ENCODE data around the gene NAA20.

GRCh38 chr20:19986419-19986818, 30.7 kb upstream of the NAA20 start:
- TF ChIP-seq EZH2 (IDR thresholded peaks at IDR 0.05; ENCODE audit: low read length, unreplicated experiment) (no peak), EZH2phosphoT487 (IDR thresholded peaks at IDR 0.05; ENCODE audit: borderline replicate concordance, low read length) (no peak)
- TF ChIP-seq, protein P1, sequence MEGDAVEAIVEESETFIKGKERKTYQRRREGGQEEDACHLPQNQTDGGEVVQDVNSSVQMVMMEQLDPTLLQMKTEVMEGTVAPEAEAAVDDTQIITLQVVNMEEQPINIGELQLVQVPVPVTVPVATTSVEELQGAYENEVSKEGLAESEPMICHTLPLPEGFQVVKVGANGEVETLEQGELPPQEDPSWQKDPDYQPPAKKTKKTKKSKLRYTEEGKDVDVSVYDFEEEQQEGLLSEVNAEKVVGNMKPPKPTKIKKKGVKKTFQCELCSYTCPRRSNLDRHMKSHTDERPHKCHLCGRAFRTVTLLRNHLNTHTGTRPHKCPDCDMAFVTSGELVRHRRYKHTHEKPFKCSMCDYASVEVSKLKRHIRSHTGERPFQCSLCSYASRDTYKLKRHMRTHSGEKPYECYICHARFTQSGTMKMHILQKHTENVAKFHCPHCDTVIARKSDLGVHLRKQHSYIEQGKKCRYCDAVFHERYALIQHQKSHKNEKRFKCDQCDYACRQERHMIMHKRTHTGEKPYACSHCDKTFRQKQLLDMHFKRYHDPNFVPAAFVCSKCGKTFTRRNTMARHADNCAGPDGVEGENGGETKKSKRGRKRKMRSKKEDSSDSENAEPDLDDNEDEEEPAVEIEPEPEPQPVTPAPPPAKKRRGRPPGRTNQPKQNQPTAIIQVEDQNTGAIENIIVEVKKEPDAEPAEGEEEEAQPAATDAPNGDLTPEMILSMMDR (conservative IDR thresholded peaks at IDR 0.05; ENCODE audit: low read depth, low read length) = no peak

All from PC-3 (cell line).